ENCODE results near the gene CD180.

CD180 gene

DNA sequence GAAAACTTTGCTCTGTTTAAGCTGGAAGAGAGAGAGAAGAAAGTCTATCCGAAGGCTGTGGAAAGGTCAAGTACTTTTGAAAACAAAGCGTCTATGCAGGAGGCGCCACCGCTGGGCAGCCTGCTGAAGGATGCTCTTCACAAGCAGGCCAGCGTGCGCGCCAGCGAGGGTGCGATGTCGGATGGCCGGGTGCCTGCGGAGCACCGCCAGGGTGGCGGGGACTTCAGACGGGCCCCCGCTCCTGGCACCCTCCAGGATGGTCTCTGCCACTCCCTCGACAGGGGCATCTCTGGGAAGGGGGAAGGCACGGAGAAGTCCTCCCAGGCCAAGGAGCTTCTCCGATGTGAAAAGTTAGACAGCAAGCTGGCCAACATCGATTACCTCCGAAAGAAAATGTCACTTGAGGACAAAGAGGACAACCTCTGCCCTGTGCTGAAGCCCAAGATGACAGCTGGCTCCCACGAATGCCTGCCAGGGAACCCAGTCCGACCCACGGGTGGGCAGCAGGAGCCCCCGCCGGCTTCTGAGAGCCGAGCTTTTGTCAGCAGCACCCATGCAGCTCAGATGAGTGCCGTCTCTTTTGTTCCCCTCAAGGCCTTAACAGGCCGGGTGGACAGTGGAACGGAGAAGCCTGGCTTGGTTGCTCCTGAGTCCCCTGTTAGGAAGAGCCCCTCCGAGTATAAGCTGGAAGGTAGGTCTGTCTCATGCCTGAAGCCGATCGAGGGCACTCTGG lies 32.6 kb downstream of the CD180 start:
- DNase-seq (ENCODE audit: low read depth in 2 of 3, low spot score in 1 of 3), result no peak

DNA sequence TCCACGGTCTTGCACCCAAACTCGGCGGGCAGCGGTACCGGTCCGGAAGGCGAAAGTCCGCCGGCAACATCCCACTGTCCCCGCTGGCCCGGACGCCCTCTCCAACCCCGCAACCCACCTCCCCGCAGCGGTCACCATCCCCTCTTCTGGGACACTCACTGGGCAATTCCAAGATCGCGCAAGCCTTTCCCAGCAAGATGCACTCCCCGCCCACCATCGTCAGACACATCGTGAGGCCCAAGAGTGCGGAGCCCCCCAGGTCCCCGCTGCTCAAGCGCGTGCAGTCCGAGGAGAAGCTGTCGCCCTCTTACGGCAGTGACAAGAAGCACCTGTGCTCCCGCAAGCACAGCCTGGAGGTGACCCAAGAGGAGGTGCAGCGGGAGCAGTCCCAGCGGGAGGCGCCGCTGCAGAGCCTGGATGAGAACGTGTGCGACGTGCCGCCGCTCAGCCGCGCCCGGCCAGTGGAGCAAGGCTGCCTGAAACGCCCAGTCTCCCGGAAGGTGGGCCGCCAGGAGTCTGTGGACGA lies 33.3 kb downstream of the CD180 start:
- DNase-seq (ENCODE audit: low read depth in 2 of 3, low spot score in 1 of 3), result no peak

DNA sequence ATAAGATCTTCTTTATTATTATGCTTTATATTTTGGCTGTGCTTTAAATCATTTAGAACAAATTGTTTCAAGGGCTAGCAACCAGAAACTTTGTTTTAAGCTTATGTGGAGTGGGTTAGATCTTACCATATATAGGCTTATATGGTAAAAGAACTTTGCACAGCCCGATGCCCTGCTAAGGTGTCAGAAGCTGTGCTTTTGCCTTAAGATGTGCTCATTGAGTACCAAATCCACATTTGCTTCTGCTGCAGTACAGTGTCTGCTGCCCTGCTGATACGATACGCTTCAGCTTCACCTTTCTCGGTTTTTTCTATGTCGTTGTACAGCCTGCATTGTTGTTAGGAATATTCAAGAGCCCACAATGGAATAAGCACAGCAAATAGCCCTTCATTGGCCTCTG lies 34.8 kb downstream of the CD180 start:
- DNase-seq (ENCODE audit: low read depth in 2 of 3, low spot score in 1 of 3), result no peak

DNA sequence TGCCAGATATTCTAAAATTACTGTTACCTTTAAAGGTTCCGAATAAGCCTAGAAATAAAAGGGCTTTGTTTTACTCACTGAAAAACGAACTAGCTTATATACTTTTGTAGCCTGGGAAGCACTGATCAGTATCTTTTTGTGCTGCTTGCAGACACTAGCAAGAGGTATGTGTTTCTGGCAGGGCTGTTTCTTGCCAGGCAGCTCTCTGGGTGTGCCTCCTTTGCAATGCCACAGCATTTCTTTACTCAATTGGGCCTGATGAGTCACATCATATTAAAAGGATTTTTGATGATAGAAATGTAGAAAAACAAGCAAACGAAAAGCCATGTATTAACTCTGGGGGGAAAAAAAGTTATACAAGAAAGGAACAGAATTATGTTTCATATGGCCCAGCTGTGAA lies 35.6 kb downstream of the CD180 start:
- DNase-seq (ENCODE audit: low read depth in 2 of 3, low spot score in 1 of 3), result no peak

DNA sequence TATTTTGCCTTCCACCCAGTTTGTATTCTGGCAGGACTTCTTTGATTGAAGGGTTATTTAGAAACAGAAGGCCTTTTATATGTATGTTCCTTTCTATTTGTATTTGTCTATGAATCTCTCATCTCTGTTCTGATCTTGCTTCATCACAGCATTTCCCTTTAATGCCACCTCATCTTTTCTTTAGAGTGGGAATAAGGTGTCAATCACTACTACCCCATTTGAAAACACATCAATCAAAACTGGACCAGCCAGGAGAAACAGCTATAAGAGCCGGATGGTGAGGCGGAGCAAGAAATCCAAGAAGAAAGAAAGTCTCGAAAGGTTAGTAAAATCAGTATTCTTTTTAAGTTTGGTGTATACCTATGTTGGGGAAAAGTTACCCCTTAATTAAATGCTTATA lies 36.3 kb downstream of the CD180 start:
- no peak for DNase-seq (ENCODE audit: low read depth in 2 of 3, low spot score in 1 of 3)

DNA sequence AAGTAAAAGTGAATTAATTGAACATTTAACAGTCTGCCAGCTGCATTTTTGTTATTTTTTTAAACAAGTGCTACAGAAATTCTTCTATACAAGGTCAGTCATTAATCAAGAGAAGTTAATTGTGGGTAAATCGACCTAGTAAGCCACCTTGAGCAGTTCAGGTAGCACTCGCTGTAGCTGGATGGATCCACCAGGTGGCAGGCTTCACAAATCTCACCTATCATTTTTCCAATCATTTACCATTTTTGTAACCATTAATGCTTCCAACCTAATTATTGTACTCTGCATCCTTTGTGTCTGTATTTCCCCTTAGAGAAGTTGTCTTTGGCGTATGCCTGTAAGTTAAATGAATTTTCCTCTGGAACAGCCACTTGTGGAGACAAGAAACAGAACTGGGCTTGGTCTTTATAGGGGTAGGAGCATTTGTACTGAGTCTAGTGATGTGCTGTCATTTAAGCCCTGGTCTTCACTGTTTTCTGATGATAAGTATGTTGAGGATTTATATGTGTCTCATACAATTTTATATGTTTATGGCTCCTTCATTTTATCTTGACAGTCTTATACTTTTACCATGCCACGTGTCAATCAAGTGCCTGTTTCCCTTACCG lies 39.5 kb downstream of the CD180 start:
- DNase-seq (ENCODE audit: low read depth in 2 of 3, low spot score in 1 of 3), result no peak

DNA sequence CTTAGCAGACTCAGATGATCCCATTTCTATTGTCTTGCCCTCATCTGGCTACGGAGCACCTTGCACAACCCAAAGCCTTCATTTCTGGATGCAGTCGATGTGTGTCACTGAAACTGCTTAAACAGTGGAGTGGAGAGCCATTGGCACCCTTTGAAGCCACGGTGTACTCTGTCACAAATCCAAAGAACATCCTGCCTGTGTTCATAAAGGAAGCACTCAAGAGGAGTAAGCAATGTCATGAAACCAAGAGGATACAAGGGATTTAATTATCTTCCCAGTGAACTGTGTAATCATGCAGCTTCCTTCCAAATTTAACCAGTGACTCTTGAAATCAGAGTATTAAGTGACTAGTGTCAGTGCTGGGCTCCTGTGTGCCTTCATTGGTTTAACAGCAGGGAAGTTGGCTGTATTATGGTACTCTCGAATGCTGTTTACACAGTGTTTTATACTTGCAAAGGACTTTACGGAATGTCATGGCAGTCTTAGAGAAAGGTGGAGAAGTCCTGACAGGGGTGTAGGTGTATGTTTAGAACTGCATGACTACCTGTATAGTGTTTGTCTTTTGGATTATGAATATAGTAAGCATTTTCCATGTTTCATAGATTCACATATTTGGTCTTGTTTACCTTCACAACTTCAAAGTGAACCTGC lies 41.9 kb downstream of the CD180 start:
- no peak for DNase-seq (ENCODE audit: low read depth in 2 of 3, low spot score in 1 of 3)

DNA sequence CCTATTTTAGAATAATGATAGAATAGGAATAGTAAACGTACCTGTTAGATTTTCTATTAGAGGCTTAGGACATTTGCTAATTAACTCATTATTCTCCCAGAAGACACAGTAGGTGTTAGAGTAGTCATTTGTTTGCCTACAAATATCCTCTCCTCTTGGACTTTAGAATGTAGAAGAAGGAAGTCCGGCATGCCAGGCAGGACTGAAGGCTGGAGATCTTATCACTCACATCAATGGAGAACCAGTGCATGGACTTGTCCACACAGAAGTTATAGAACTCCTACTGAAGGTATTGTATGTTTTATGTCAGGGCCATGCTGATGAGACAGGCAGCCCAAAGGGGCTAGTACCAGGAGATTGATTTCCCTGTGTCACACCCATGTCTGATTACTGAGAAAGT lies 43.3 kb downstream of the CD180 start:
- no peak for DNase-seq (ENCODE audit: low read depth in 2 of 3, low spot score in 1 of 3)

DNA sequence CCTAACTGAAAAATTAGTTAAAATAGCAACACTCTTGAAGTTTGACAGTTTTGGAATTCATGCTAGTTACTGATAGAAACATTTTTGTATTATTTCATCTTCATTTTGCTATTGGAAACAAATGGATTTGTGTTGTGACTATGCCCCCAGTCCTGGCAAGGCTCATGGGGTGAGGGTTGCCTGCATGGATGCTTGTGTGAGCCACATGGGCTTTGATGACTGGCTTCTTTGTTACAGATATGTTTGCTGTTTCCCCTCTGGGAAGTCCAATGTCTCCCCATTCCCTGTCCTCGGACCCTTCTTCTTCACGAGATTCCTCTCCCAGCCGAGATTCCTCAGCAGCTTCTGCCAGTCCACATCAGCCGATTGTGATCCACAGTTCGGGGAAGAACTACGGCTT lies 44.2 kb downstream of the CD180 start:
- no peak for DNase-seq (ENCODE audit: low read depth in 2 of 3, low spot score in 1 of 3)

DNA sequence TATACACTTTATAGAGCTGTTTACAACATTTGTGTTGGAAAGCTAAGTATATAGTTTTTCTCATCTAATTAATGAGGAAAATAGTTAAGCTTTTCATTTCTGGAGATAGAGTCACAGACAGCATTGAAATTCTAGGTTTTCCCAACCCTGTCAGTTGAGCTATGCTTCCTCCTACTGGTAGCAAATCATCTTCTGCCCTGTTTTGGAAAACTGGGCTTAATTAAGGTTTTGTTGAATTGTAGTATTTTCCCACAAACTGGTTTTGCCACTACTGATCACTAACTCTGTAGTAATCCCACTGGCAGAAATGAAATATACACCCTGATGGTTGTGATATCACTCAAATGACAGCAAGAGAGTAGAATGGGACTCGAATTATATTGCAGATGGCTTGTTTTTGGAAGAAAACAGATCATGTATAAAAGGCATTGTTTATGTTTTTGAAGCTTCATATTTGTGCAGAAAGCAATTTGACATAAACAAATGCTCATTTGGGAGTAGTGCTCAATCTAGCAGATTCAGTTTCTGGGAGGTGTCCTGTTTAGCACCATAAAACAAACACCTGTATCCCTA lies 46.6 kb downstream of the CD180 start:
- no peak for DNase-seq (ENCODE audit: low read depth in 2 of 3, low spot score in 1 of 3)

DNA sequence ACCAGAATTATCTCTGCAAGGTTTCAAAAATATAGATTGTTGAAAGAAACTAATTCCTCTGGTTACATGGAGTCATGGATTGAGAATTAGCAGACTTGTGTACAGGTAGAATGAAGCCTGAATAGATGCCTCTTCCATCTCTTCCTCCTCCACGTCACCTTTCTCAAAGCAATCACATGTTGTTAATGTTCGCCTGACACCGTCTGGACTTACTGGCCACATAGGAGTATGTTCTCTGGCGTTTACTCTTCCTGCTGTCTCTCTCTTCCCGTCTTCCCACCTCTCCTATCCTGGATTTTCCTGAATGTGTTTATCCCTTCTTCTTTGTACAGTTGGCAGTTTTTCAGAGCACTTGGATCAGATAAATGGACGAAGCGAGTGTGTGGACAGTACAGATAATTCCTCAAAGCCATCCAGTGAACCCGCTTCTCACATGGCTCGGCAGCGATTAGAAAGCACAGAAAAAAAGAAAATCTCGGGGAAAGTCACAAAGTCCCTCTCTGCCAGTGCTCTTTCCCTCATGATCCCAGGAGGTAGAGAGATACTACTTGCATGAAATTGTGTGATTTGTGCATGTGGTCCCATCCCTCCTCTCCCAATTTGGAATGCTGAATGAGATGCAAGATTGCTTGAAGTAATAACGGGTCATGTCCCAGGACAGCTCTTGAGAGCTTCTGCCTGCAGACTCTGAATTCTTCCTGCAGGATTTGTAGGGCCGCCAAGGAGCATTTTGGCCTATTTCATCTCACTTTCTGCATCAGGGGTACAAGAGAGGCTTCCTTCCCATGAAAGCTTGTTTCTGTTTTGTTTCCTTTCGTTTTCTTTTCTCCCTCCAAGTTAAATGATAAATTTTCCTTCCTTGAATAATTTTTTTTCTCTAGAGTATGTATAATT lies 47.3 kb downstream of the CD180 start:
- no peak for DNase-seq (ENCODE audit: low read depth in 2 of 3, low spot score in 1 of 3)

DNA sequence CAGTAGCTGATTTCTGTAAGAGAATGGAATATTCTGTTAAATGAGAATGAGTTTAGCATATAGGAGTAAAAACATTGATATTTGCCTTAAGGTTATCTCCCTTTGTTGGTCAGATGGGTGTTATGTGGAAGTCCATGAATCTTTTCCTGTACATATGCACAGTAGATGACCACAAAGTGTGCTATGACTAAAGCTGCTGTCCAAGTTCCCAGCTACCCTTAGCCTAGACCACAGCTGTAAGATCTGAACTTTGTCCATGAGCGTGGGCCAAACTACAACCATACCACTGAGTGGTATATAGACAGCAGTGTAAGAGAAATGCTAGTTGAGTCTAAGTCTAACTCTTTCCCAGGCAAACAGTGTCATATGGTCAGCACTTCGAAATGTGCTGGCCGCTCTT lies 48.8 kb downstream of the CD180 start:
- DNase-seq (ENCODE audit: low read depth in 2 of 3, low spot score in 1 of 3), result no peak

DNA sequence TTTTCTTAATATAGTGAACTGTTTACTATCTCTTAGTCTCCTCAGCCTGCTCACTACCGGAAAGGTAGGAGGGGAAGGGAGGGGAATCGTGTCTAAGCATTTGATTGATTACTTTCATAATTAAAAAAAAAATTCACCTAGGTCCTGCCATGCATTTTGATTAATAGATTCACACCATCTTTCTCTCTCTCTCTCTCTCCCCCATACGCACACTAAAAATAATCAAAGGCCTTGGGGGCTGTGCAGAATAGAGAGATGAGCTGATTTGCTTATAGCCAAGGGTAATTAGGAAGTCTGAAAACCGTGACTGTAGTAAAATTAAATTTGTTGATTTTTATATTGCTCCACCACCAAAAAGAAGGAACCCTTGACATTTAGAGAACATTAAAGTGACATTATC lies 49.6 kb downstream of the CD180 start:
- DNase-seq (ENCODE audit: low read depth in 2 of 3, low spot score in 1 of 3), result no peak

DNA sequence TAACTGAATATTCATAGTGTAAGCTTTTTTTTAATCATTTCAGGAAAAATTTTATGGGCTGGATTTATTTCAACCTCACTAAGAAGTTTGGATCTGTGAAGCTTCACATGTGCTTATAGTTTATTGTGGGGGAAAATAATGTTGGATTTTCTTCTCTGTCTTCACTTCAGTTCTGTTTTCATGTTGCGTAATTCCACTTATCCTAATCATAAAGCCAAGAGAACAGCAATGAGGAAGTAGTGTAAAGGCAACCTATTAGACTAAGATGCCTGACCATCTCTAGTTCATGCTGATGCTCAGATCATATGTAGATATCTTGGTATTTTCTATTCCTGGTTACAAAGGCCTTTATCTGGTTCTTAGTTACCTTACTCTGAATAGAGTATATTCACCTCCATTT lies 50.0 kb downstream of the CD180 start:
- DNase-seq (ENCODE audit: low read depth in 2 of 3, low spot score in 1 of 3), result no peak

DNA sequence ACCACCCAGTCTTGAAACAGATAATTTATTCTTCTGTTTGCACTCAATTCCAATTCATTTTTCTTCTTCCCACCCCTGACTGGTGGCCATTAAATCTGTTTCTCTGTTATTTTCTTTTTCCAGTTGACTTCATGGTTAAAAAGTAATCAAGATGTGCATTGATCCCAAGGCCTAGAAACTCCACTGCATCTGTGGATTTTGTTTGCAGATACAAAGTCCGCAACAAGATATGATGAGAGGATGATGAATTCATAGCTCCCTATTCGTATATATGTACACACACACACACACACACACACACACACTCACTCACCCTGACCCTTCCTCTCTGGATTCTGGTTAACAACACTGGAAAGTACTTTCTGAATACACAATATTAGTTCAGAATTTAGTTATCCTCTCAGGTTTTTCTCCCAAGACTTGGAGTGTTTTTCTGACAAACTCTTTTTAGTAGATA lies 52.4 kb downstream of the CD180 start:
- DNase-seq (ENCODE audit: low read depth in 2 of 3, low spot score in 1 of 3), result no peak

DNA sequence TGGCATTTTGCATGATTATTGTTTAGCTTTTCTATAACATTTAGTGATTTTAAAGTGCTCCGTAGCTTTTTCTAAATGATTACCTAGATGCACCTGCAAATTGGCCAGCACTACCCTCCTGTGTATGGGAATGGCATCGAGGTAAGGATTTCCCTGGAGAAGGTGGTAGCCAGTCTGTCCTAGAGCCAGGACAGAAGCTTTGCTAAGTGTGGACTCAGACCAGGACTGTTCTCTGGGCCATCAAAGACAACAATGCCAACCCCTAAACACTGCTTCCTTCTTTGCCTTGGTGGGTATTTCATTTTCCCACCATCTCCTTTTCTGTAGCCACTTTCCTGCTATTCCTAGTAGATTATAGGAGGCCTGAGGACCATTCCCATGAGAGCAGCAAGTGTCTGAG lies 53.0 kb downstream of the CD180 start:
- DNase-seq (ENCODE audit: low read depth in 2 of 3, low spot score in 1 of 3), result no peak

DNA sequence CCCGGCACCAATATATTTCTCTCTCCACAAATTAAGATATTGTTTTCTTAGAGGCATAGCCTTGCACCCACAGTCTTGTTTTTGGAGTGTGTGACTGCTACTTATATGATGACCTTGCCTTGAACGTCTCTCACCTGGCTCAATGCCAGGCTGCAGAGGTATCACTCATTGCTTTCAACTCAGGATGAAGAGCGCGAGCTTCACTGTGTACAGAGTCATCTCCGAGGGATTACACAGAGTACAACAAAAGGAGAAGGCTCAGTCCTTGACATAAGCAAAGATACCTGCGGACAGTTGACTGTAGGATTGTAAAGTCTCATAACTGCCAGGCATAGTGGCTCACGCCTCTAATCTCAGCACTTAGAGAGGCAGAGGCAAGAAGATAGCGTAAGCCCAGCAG lies 53.8 kb downstream of the CD180 start:
- no peak for DNase-seq (ENCODE audit: low read depth in 2 of 3, low spot score in 1 of 3)

DNA sequence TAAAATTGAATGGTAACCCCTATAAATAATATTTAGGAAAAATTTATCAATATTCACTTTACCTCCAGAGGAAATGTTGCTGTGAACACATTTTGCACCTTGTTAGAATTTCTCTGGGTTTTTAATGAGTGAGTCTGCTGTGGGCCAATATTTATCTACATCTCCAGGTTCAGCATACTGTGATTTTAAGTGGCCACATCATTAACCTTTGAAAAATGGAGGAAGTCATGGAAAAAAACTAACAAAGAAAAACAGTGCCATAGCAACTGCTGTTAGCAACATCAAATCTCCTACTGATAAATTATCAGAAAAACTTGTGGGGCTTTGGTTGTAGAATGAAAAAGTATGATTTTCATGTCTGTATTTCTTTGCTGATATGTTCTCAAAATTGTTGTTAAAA lies 55.0 kb downstream of the CD180 start:
- no peak for DNase-seq (ENCODE audit: low read depth in 2 of 3, low spot score in 1 of 3)

DNA sequence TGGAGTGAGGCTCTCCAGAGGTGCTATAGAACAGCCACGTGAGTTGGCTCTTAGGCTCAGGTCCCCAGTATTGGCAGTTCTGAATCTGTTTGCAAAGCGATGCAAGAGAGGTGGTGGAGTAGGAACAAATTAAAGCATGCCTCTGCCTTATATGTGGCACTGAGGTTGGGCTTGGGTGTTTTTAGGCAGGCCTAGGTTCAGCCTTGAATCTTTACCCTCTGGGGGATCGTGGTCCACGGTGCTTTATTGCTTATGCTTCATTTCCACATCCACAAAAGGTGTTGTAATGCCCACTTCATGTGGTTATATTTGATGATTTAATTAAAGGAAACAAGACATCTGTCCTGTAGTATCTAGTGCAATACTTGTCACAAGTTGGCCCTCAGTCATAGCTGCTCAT lies 56.2 kb downstream of the CD180 start:
- DNase-seq (ENCODE audit: low read depth in 2 of 3, low spot score in 1 of 3), result no peak

DNA sequence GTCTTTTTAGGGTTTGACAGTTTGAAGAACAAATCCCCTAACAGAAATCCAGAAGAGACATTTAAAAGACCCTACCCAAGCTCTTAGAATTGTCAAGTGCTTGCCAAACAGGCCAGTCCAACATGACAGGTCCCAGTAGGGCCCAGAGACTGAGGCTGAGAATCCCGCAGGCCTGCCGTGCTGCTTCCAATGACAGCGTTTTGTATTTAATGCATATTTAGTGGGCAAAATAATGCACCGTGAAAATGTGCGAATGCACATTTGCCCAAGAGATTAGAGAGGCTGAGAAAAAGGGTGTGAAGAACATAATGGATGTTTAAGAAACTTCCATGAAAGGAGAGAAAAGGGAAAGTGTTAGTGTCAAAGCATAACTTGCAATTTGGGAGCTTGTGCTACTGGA lies 57.6 kb downstream of the CD180 start:
- no peak for DNase-seq (ENCODE audit: low read depth in 2 of 3, low spot score in 1 of 3)

DNA sequence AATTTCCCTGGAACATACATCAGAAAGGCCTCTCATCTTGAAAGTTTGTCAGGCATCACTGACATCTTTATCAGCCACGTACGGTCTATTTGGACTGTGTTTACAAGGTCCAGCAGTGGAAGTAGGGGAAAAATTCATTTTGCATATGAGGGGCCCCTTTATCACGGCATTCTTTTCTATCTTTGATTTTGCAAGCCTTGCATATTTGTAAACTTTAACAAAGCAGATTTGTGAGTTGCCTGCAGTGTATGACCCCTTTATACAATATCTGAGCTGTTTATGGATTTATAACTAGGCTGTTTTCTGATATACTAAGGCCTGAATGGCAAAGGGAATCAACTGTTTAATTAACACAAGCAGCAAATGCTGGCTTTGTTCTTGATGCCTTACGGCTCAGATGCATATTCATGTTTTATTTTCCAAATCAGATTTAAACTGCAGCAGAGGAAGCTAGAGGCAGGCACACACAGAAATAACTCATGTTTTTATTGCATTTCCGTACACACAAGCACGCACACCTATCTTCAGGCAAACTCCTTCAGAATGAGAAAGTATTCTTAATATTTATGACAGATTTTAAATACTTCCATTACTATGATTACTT lies 61.1 kb downstream of the CD180 start:
- no peak for DNase-seq (ENCODE audit: low read depth in 2 of 3, low spot score in 1 of 3)
